Central memory CD8-positive, alpha-beta T cell (primary cell): ENCODE results near the gene SCLT1.

Experiments used
- ATAC-seq: fragments of 150-1000 bp; cut with Tn5 transposase; replicated peaks from 2 replicates; pipeline ENCODE4 v1.10.0; 2022; ENCODE audit warnings: mild to moderate bottlenecking, moderate FRiP score, moderate number of reproducible peaks; ENCODE audit not compliant: poor library complexity, severe bottlenecking; ENCODE audit errors: extremely low read depth
- DNase-seq, 2 donors: peaks; one replicate each; pipeline ENCODE4 v3.0.0; 2021; ENCODE audit warnings: low spot score in 2 of 2
- H3K27ac Mint-ChIP-seq: one replicate; pipeline ENCODE4 v1.8.0; 2022; ENCODE audit warnings: low read depth, mild to moderate bottlenecking, moderate library complexity, mixed read lengths
- H3K27me3 Mint-ChIP-seq: one replicate; pipeline ENCODE4 v1.8.0; 2022; ENCODE audit warnings: mixed read lengths
- H3K36me3 Mint-ChIP-seq: one replicate; pipeline ENCODE4 v1.8.0; 2022; ENCODE audit warnings: mild to moderate bottlenecking, moderate library complexity, mixed read lengths; ENCODE audit not compliant: insufficient read depth
- H3K4me1 Mint-ChIP-seq: one replicate; pipeline ENCODE4 v1.8.0; 2022; ENCODE audit warnings: mixed read lengths
- H3K4me3 Mint-ChIP-seq: one replicate; pipeline ENCODE4 v1.8.0; 2022; ENCODE audit warnings: mild to moderate bottlenecking, moderate library complexity, mixed read lengths
- H3K9me3 Mint-ChIP-seq: one replicate; pipeline ENCODE4 v1.8.0; 2022; ENCODE audit warnings: mixed read lengths

Gene SCLT1

GRCh38 chr4:128841402-128841801 is 251.9 kb downstream of the SCLT1 start:
- peaks cover 60% of the 10 kb centered on the region for H3K4me1 Mint-ChIP-seq
- H3K9me3 Mint-ChIP-seq = no peaks in the 10 kb centered on the region
- DNase-seq = no peak
- H3K36me3 Mint-ChIP-seq = peaks cover 32% of the 10 kb centered on the region
- ATAC-seq = no peak
- no peaks in the 10 kb centered on the region for H3K27me3 Mint-ChIP-seq
- peak overlapping the region; percentile 84 for H3K27ac Mint-ChIP-seq
- no peak overlapping the region for H3K4me3 Mint-ChIP-seq

GRCh38 chr4:128840711-128841318 is 252.5 kb downstream of the SCLT1 start:
- H3K36me3 Mint-ChIP-seq = peaks cover 29% of the 10 kb centered on the region
- no peaks in the 10 kb centered on the region for H3K9me3 Mint-ChIP-seq
- DNase-seq (no peak), ATAC-seq (no peak)
- no peaks in the 10 kb centered on the region for H3K27me3 Mint-ChIP-seq
- peaks cover 66% of the 10 kb centered on the region for H3K4me1 Mint-ChIP-seq
- H3K4me3 Mint-ChIP-seq = no peak overlapping the region
- peak overlapping the region; percentile 84 for H3K27ac Mint-ChIP-seq

GRCh38 chr4:128837679-128838078 is 255.7 kb downstream of the SCLT1 start:
- Mint-ChIP-seq H3K4me3 (no peak overlapping the region), H3K27ac (peak overlapping the region; percentile 27)
- ATAC-seq = no peak

GRCh38 chr4:128837198-128837597 is 256.1 kb downstream of the SCLT1 start:
- Mint-ChIP-seq H3K9me3 (no peaks in the 10 kb centered on the region), H3K27ac (peak overlapping the region; percentile 27), H3K4me3 (no peak overlapping the region), H3K27me3 (no peaks in the 10 kb centered on the region), H3K4me1 (peaks cover 68% of the 10 kb centered on the region), H3K36me3 (peaks cover 15% of the 10 kb centered on the region)
- ATAC-seq (no peak), DNase-seq (no peak)

More at GRCh38 chr4:128837679-128838078, 255.7 kb downstream of the SCLT1 start:
- peaks cover 67% of the 10 kb centered on the region for H3K4me1 Mint-ChIP-seq
- no peaks in the 10 kb centered on the region for H3K9me3 Mint-ChIP-seq
- H3K27me3 Mint-ChIP-seq = no peaks in the 10 kb centered on the region
- no peak for DNase-seq
- H3K36me3 Mint-ChIP-seq = peaks cover 17% of the 10 kb centered on the region

- Mint-ChIP-seq H3K36me3 (peaks cover 11% of the 10 kb centered on the region), H3K27ac (no peak overlapping the region), H3K4me1 (peaks cover 70% of the 10 kb centered on the region), H3K9me3 (no peaks in the 10 kb centered on the region), H3K4me3 (no peak overlapping the region), H3K27me3 (no peaks in the 10 kb centered on the region)
- DNase-seq (no peak), ATAC-seq (no peak)
Measured at GRCh38 chr4:128835498-128836222, 257.7 kb downstream of the SCLT1 start.
